OCI-LY7 (cell line): ENCODE results near the gene PCDHB15. TPM values are rescaled to one million over a fixed set of nuclear protein-coding genes. Genes with fewer than 3 reads are reported as not detected.
"Not testable (repeated sequence)": the region's sequence is repeated elsewhere in the genome, so short reads cannot be mapped to it uniquely, and the experiment has no call there.

Source experiments
- BruUV-seq: library from RNA; stranded (reverse); fragments of 400-500 nt; replicated peaks from 2 replicates; lab custom pipeline; 2021; lab: Mats Ljungman, UMichigan
- CTCF ChIA-PET: fragments of 300-600 bp; sonication (Branson Sonifier 250); formaldehyde crosslinking; loops from one replicate; lab custom pipeline; 2022; ENCODE audit warnings: antibody characterized with exemption; ENCODE audit not compliant: unreplicated experiment; lab: Charles Lee
- POLR2A ChIA-PET: fragments of 300-600 bp; sonication (Branson Sonifier 250); formaldehyde crosslinking; loops from one replicate; lab custom pipeline; 2022; ENCODE audit warnings: antibody characterized with exemption; lab: Charles Lee
- DNase-seq: peaks from one replicate; pipeline ENCODE4 v3.0.0-alpha.2; 2015; ENCODE audit warnings: low spot score
- H2AFZ ChIP-seq: fragments of 200-600 bp; sonication (generic), shearing (Covaris generic); 2 replicates; pipeline ENCODE4 v1.6.1; 2014; ENCODE audit warnings: mild to moderate bottlenecking, antibody characterized with exemption, low read length, moderate library complexity
- H3K27ac ChIP-seq: fragments of 200-600 bp; sonication (generic); 2 replicates; pipeline ENCODE4 v1.5.1; 2014; ENCODE audit warnings: mixed run types, low read depth, mild to moderate bottlenecking, moderate library complexity, low read length, inconsistent platforms; ENCODE audit not compliant: poor library complexity, severe bottlenecking
- H3K36me3 ChIP-seq: fragments of 200-600 bp; sonication (generic); 2 replicates; pipeline ENCODE4 v1.6.1; 2014; ENCODE audit warnings: mild to moderate bottlenecking, antibody characterized with exemption, low read length, moderate library complexity, mixed read lengths; ENCODE audit not compliant: insufficient read depth
- H3K4me1 ChIP-seq: fragments of 200-600 bp; sonication (generic); 2 replicates; pipeline ENCODE4 v1.5.1; 2014; ENCODE audit warnings: mild to moderate bottlenecking, low read length; ENCODE audit not compliant: insufficient read depth, poor library complexity, severe bottlenecking
- H3K4me2 ChIP-seq: fragments of 200-600 bp; sonication (generic); 2 replicates; pipeline ENCODE4 v1.6.1; 2014; ENCODE audit warnings: mild to moderate bottlenecking, low read length
- H3K4me3 ChIP-seq: fragments of 200-600 bp; sonication (generic); 2 replicates; pipeline ENCODE4 v1.5.1; 2014; ENCODE audit warnings: mild to moderate bottlenecking, low read depth, low read length; ENCODE audit not compliant: poor library complexity, severe bottlenecking
- H3K79me2 ChIP-seq: fragments of 200-600 bp; sonication (generic); 2 replicates; pipeline ENCODE4 v1.6.1; 2016; ENCODE audit warnings: low read depth, mild to moderate bottlenecking, low read length, moderate library complexity, mixed read lengths; ENCODE audit not compliant: insufficient read depth
- H3K9me2 ChIP-seq: fragments of 200-600 bp; sonication (generic); 2 replicates; pipeline ENCODE4 v1.6.1; 2016; ENCODE audit warnings: mild to moderate bottlenecking, low read length, mixed read lengths; ENCODE audit not compliant: insufficient read depth
- H3K9me3 ChIP-seq: fragments of 200-600 bp; sonication (generic); 2 replicates; pipeline ENCODE4 v1.6.1; 2014; ENCODE audit warnings: mild to moderate bottlenecking, mixed run types, low read length, mixed read lengths
- H4K20me1 ChIP-seq: fragments of 200-600 bp; sonication (generic); 2 replicates; pipeline ENCODE4 v1.6.1; 2014; ENCODE audit warnings: mild to moderate bottlenecking, antibody characterized with exemption, low read length, moderate library complexity, mixed read lengths; ENCODE audit not compliant: insufficient read depth
- EZH2phosphoT487 ChIP-seq: fragments of 200-600 bp; sonication (generic); IDR thresholded peaks from 2 replicates; pipeline ENCODE4 v1.6.1; 2018; ENCODE audit warnings: low read depth, borderline replicate concordance, mild to moderate bottlenecking, mixed run types, antibody characterized with exemption, low read length, moderate library complexity, mixed read lengths
- intact Hi-C: fragments of 100-400 bp; cut with micrococcal nuclease; formaldehyde crosslinking; loops from one replicate; pipeline ENCODE4 v1.10.0; 2022; ENCODE audit not compliant: unreplicated experiment
- total RNA-seq, 2 experiments: library from RNA; depleted of rRNA in 1 of 2; stranded (reverse); fragments of >200 nt in 1 of 2; shearing (Covaris generic) in 1 of 2; gene quantifications; 2 replicates each; pipeline ENCODE4 v1.2.3, GENCODE V29; 2014 to 2022
- TF ChIP-seq, protein P1 (sequence below): fragments of 200-600 bp; sonication (generic); conservative IDR thresholded peaks from 2 replicates; pipeline ENCODE4 v1.5.1; 2014; ENCODE audit warnings: mild to moderate bottlenecking, antibody characterized with exemption, low read length, moderate library complexity, mixed read lengths

PCDHB15 gene
- total RNA-seq, 2 experiments from 2014 or later = not detected

DNA sequence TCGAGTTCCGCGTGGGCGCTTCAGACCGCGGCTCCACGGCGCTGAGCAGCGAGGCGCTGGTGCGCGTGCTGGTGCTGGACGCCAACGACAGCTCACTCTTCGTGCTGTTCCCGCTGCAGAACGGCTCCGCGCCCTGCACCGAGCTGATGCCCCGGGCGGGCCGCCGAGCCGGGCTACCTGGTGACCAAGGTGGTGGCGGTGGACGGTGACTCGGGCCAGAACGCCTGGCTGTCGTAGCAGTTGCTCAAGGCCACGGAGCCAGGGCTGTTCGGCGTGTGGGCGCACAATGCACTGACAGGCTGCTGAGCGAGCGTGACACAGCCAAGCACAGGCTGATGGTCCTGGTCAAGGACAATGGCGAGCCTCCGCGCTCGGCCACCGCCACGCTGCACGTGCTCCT is 3.7 kb upstream of the PCDHB15 start:
- H3K79me2 ChIP-seq = no peaks in the 10 kb centered on the region
- no peaks in the 10 kb centered on the region for H3K4me1 ChIP-seq
- no peak overlapping the region for H3K27ac ChIP-seq
- ChIA-PET CTCF (no interaction called here), POLR2A (no interaction called here)
- H3K4me2 ChIP-seq = no peak overlapping the region
- H3K4me3 ChIP-seq = no peak overlapping the region
- no peak overlapping the region for H2AFZ ChIP-seq
- DNase-seq = no peak
- intact Hi-C loops = no loop called here
- no peaks in the 10 kb centered on the region for H3K36me3 ChIP-seq
- H3K9me2 ChIP-seq = no peaks in the 10 kb centered on the region
- H4K20me1 ChIP-seq = no peaks in the 10 kb centered on the region
- TF ChIP-seq, protein P1, sequence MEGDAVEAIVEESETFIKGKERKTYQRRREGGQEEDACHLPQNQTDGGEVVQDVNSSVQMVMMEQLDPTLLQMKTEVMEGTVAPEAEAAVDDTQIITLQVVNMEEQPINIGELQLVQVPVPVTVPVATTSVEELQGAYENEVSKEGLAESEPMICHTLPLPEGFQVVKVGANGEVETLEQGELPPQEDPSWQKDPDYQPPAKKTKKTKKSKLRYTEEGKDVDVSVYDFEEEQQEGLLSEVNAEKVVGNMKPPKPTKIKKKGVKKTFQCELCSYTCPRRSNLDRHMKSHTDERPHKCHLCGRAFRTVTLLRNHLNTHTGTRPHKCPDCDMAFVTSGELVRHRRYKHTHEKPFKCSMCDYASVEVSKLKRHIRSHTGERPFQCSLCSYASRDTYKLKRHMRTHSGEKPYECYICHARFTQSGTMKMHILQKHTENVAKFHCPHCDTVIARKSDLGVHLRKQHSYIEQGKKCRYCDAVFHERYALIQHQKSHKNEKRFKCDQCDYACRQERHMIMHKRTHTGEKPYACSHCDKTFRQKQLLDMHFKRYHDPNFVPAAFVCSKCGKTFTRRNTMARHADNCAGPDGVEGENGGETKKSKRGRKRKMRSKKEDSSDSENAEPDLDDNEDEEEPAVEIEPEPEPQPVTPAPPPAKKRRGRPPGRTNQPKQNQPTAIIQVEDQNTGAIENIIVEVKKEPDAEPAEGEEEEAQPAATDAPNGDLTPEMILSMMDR = no peak
- no peak for TF ChIP-seq EZH2phosphoT487
- no peaks in the 10 kb centered on the region for H3K9me3 ChIP-seq
- no TSS peak for BruUV-seq

DNA sequence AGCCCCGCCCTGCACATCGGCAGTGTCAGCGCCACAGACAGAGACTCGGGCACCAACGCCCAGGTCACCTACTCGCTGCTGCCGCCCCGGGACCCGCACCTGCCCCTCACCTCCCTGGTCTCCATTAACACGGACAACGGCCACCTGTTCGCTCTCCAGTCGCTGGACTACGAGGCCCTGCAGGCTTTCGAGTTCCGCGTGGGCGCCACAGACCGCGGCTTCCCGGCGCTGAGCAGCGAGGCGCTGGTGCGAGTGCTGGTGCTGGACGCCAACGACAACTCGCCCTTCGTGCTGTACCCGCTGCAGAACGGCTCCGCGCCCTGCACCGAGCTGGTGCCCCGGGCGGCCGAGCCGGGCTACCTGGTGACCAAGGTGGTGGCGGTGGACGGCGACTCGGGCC is 1.8 kb downstream of the PCDHB15 start:
- H3K9me3 ChIP-seq = peaks cover 13% of the 10 kb centered on the region; the same call in 1 of the 2 replicates
- BruUV-seq, H3K4me2 ChIP-seq, H3K9me2 ChIP-seq, intact Hi-C loops, POLR2A ChIA-PET, H3K4me3 ChIP-seq, H4K20me1 ChIP-seq, CTCF ChIA-PET, H3K36me3 ChIP-seq, H3K27ac ChIP-seq, H2AFZ ChIP-seq, H3K4me1 ChIP-seq, H3K79me2 ChIP-seq, DNase-seq: not testable (repeated sequence)

DNA sequence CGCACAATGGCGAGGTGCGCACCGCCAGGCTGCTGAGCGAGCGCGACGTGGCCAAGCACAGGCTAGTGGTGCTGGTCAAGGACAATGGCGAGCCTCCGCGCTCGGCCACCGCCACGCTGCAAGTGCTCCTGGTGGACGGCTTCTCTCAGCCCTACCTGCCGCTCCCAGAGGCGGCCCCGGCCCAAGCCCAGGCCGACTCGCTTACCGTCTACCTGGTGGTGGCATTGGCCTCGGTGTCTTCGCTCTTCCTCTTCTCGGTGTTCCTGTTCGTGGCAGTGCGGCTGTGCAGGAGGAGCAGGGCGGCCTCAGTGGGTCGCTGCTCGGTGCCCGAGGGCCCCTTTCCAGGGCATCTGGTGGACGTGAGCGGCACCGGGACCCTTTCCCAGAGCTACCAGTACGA is 2.2 kb downstream of the PCDHB15 start:
- BruUV-seq, H3K4me3 ChIP-seq, H3K4me2 ChIP-seq, DNase-seq, H2AFZ ChIP-seq, H3K9me2 ChIP-seq, CTCF ChIA-PET, POLR2A ChIA-PET, H3K36me3 ChIP-seq, H3K4me1 ChIP-seq, intact Hi-C loops, H3K27ac ChIP-seq, H4K20me1 ChIP-seq, H3K79me2 ChIP-seq: not testable (repeated sequence)
- peaks cover 13% of the 10 kb centered on the region; the same call in 1 of the 2 replicates for H3K9me3 ChIP-seq

DNA sequence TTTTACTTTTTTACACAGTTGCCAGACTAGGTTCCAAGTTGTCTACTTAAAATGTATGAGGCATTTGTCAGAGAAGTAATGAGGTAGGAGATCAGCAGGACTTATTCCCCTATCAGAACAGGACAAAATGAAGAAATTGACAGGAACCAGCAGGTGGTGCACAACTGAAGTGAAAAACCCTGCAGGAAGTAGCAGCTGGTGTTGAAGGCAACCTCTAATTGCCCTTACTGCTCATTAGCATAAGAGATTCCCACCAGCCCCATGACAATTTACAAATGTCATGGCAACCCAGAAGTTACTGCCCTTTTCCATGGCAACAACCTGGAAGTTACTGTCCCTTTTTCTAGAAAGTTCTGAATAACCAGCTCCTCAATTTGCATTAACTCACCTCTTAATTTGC is 5.4 kb downstream of the PCDHB15 start:
- TF ChIP-seq, protein P1 = peak; percentile 48
- no peak for TF ChIP-seq EZH2phosphoT487
- Histone ChIP-seq H3K27ac (no peak overlapping the region), H3K4me1 (no peaks in the 10 kb centered on the region), H3K4me3 (no peak overlapping the region), H2AFZ (no peak overlapping the region), H3K79me2 (no peaks in the 10 kb centered on the region), H3K4me2 (no peak overlapping the region), H3K9me3 (peaks cover 13% of the 10 kb centered on the region; the same call in 1 of the 2 replicates), H3K9me2 (no peaks in the 10 kb centered on the region), H3K36me3 (no peaks in the 10 kb centered on the region), H4K20me1 (no peaks in the 10 kb centered on the region)
- peak; percentile 19 for DNase-seq
- no TSS peak for BruUV-seq
- CTCF ChIA-PET = no interaction called here
- intact Hi-C loops = no loop called here
- POLR2A ChIA-PET = no interaction called here
